Aorta (tissue), 5 donors: ENCODE data around the gene FNBP1L. TPM values are rescaled to one million over a fixed set of nuclear protein-coding genes. Genes with fewer than 3 reads are reported as not detected.

Experiments
- ATAC-seq: fragments of 200-7000 bp; cut with Tn5 transposase; one replicate; pipeline ENCODE4 v1.9.1; 2022; ENCODE audit warnings: moderate library complexity; ENCODE audit not compliant: low FRiP score
- DNase-seq, 2 donors: peaks; one replicate each; pipeline ENCODE4 v3.0.0-alpha.2; 2020
- H3K27ac ChIP-seq, 2 donors: one replicate each; pipeline ENCODE4 v1.5.1; 2013; ENCODE audit warnings: low read length in 2 of 2, mild to moderate bottlenecking in 2 of 2, moderate library complexity in 2 of 2, control low read depth in 1 of 2, inconsistent platforms in 1 of 2, low read depth in 1 of 2
- H3K27me3 ChIP-seq, 2 donors: one replicate each; pipeline ENCODE4 v1.6.1; 2013; ENCODE audit warnings: control low read depth in 1 of 2, low read length in 1 of 2, mild to moderate bottlenecking in 1 of 2, moderate library complexity in 1 of 2; ENCODE audit not compliant: insufficient read depth in 2 of 2, control insufficient read depth in 1 of 2
- H3K36me3 ChIP-seq, 2 donors: one replicate each; pipeline ENCODE4 v1.6.1; 2013; ENCODE audit warnings: control low read depth in 1 of 2, low read length in 1 of 2, mild to moderate bottlenecking in 1 of 2; ENCODE audit not compliant: insufficient read depth in 2 of 2, control insufficient read depth in 1 of 2
- H3K4me1 ChIP-seq, 2 donors: one replicate each; pipeline ENCODE4 v1.6.1; 2013; ENCODE audit warnings: low read length in 2 of 2, control low read depth in 1 of 2, mild to moderate bottlenecking in 1 of 2, moderate library complexity in 1 of 2; ENCODE audit not compliant: insufficient read depth in 2 of 2, control insufficient read depth in 1 of 2
- H3K4me3 ChIP-seq, 2 donors: one replicate each; pipeline ENCODE4 v1.5.1; 2013; ENCODE audit warnings: low read length in 2 of 2, control low read depth in 1 of 2, mild to moderate bottlenecking in 1 of 2
- H3K9me3 ChIP-seq: one replicate; pipeline ENCODE4 v1.6.1; 2013; ENCODE audit warnings: mild to moderate bottlenecking, low read length; ENCODE audit not compliant: control insufficient read depth
- WGBS, 2 donors: extraction: QIAGEN DNeasy Blood & Tissue Kit; methylation state at CpG; one replicate each; pipeline ENCODE4 v1.1.7; 2013; 5-methylcytosine and 5-hydroxymethylcytosine counted together
- intact Hi-C, 2 donors: fragments of 100-400 bp; cut with DNase I; formaldehyde crosslinking; loops; one replicate each; pipeline versions ENCODE4 v1.14.2 to v1.15.0; 2022
- polyA plus RNA-seq, 2 donors: library from polyadenylated mRNA; stranded (reverse); fragments of 200-250 nt; gene quantifications; one replicate each; pipeline ENCODE4 v1.2.3, GENCODE V29; 2013
- total RNA-seq, 2 donors: library from RNA; stranded (reverse); fragmentation: NEBNext Ultra II Directional; extraction: Animal tissue kit (Norgen Biotek cat#: 25700); gene quantifications; one replicate each; pipeline ENCODE4 v1.2.1, GENCODE V29; 2021
- donor health status: healthy with polysubstance abuse.
- donor health status: Bipolar disorder and iron deficiency.
- donor health status: DM: no; HTN: no; CAD: no.
- donor health status: DM: no; HTN: no; CAD: no.
- donor health status: DM: yes; HTN: yes; CAD: no.

Gene FNBP1L
- total and polyA plus RNA-seq, 4 donors: 2.5 to 28.6 (median 11.1) TPM

GRCh38 chr1:93500275-93500674, 52.4 kb downstream of the FNBP1L start:
- H3K27me3 ChIP-seq: no peaks in the 10 kb centered on the region
- WGBS, 2 donors: 57 to 58% methylated on average over 2 of the region's 2 CpGs
- no peaks in the 10 kb centered on the region for H3K36me3 ChIP-seq
- no peak overlapping the region for H3K27ac ChIP-seq
- no peak overlapping the region for H3K4me3 ChIP-seq
- no peaks in the 10 kb centered on the region for H3K4me1 ChIP-seq
- no peak for ATAC-seq
- intact Hi-C loops: no loop called here
- no peaks in the 10 kb centered on the region for H3K9me3 ChIP-seq
- DNase-seq: no peak

- intact Hi-C loops: no loop called here
- 96 to 98% methylated on average over 3 of the region's 3 CpGs for WGBS, 2 donors
- H3K27me3 ChIP-seq: no peaks in the 10 kb centered on the region
- H3K4me3 ChIP-seq: no peak overlapping the region
- H3K9me3 ChIP-seq: no peaks in the 10 kb centered on the region
- DNase-seq (no peak), ATAC-seq (no peak)
- H3K27ac ChIP-seq: no peak overlapping the region
- H3K36me3 ChIP-seq: no peaks in the 10 kb centered on the region
- H3K4me1 ChIP-seq: no peaks in the 10 kb centered on the region
Measured at GRCh38 chr1:93501399-93501798, 53.5 kb downstream of the FNBP1L start.

- Histone ChIP-seq H3K36me3 (no peaks in the 10 kb centered on the region), H3K4me3 (no peak overlapping the region), H3K27ac (no peak overlapping the region), H3K27me3 (no peaks in the 10 kb centered on the region), H3K9me3 (no peaks in the 10 kb centered on the region), H3K4me1 (no peaks in the 10 kb centered on the region)
- ATAC-seq: no peak
- 71 to 73% methylated on average over 1 of the region's 1 CpG for WGBS, 2 donors
- DNase-seq: no peak
- intact Hi-C loops: no loop called here
Measured at GRCh38 chr1:93501829-93502369, 54.0 kb downstream of the FNBP1L start.

GRCh38 chr1:93502571-93502970, 54.7 kb downstream of the FNBP1L start:
- WGBS, 2 donors: 89 to 94% methylated on average over 1 of the region's 1 CpG
- DNase-seq: no peak
- no peaks in the 10 kb centered on the region for H3K9me3 ChIP-seq
- no peak overlapping the region for H3K4me3 ChIP-seq
- no peak for ATAC-seq
- no peaks in the 10 kb centered on the region for H3K36me3 ChIP-seq
- no peaks in the 10 kb centered on the region for H3K27me3 ChIP-seq
- no peak overlapping the region for H3K27ac ChIP-seq
- intact Hi-C loops: no loop called here
- H3K4me1 ChIP-seq: no peaks in the 10 kb centered on the region

GRCh38 chr1:93503163-93503562, 55.2 kb downstream of the FNBP1L start:
- intact Hi-C loops: no loop called here
- no peaks in the 10 kb centered on the region for H3K36me3 ChIP-seq
- no peak overlapping the region for H3K27ac ChIP-seq
- no peak for DNase-seq
- no peak for ATAC-seq
- H3K9me3 ChIP-seq: no peaks in the 10 kb centered on the region
- no peaks in the 10 kb centered on the region for H3K4me1 ChIP-seq
- H3K4me3 ChIP-seq: no peak overlapping the region
- 95 to 97% methylated on average over 3 of the region's 3 CpGs for WGBS, 2 donors
- H3K27me3 ChIP-seq: no peaks in the 10 kb centered on the region

- no peaks in the 10 kb centered on the region for H3K27me3 ChIP-seq
- intact Hi-C loops: no loop called here
- H3K4me3 ChIP-seq: no peak overlapping the region
- no peaks in the 10 kb centered on the region for H3K36me3 ChIP-seq
- DNase-seq: no peak
- no peak for ATAC-seq
- no peaks in the 10 kb centered on the region for H3K4me1 ChIP-seq
- no peak overlapping the region for H3K27ac ChIP-seq
- no peaks in the 10 kb centered on the region for H3K9me3 ChIP-seq
Measured at GRCh38 chr1:93503816-93504215, 55.9 kb downstream of the FNBP1L start.

GRCh38 chr1:93504247-93505033, 56.5 kb downstream of the FNBP1L start:
- no peak overlapping the region for H3K4me3 ChIP-seq
- no peaks in the 10 kb centered on the region for H3K4me1 ChIP-seq
- no peak for DNase-seq
- ATAC-seq: no peak
- H3K27ac ChIP-seq: no peak overlapping the region
- no peaks in the 10 kb centered on the region for H3K27me3 ChIP-seq
- H3K9me3 ChIP-seq: no peaks in the 10 kb centered on the region
- WGBS, 2 donors: 91 to 92% methylated on average over 8 of the region's 8 CpGs
- no peaks in the 10 kb centered on the region for H3K36me3 ChIP-seq
- intact Hi-C loops: no loop called here

GRCh38 chr1:93506126-93506525, 58.2 kb downstream of the FNBP1L start:
- ATAC-seq: no peak
- WGBS, 2 donors: 68 to 76% methylated on average over 3 of the region's 3 CpGs
- no peak overlapping the region for H3K4me3 ChIP-seq
- intact Hi-C loops: no loop called here
- no peak overlapping the region for H3K27ac ChIP-seq
- no peaks in the 10 kb centered on the region for H3K27me3 ChIP-seq
- no peaks in the 10 kb centered on the region for H3K36me3 ChIP-seq
- DNase-seq: no peak
- H3K4me1 ChIP-seq: no peaks in the 10 kb centered on the region
- H3K9me3 ChIP-seq: no peaks in the 10 kb centered on the region

GRCh38 chr1:93516164-93516563, 68.2 kb downstream of the FNBP1L start:
- WGBS, 2 donors: 93% methylated on average over 5 of the region's 5 CpGs
- Histone ChIP-seq H3K4me3 (no peak overlapping the region), H3K4me1 (no peaks in the 10 kb centered on the region), H3K36me3 (no peaks in the 10 kb centered on the region), H3K27ac (no peak overlapping the region), H3K9me3 (no peaks in the 10 kb centered on the region), H3K27me3 (no peaks in the 10 kb centered on the region)
- intact Hi-C loops: no loop called here
- DNase-seq: no peak
- ATAC-seq: no peak
